HEK293T (cell line): ENCODE data around the gene TENM3.

Experiments used
- ARNT ChIP-seq: fragments of 450-650 bp; IDR thresholded peaks from 2 replicates; pipeline ENCODE4 v1.6.1; 2017; ENCODE audit warnings: mild to moderate bottlenecking
- BHLHE40 ChIP-seq: fragments of 450-650 bp; IDR thresholded peaks from 2 replicates; pipeline ENCODE4 v1.6.1; 2016; ENCODE audit warnings: mild to moderate bottlenecking, moderate library complexity, borderline replicate concordance
- FOXA1 ChIP-seq: fragments of 450-650 bp; IDR thresholded peaks from 2 replicates; pipeline ENCODE4 v1.6.1; 2016; ENCODE audit warnings: mild to moderate bottlenecking
- NFRKB ChIP-seq: fragments of 450-650 bp; IDR thresholded peaks from 2 replicates; pipeline ENCODE4 v1.6.1; 2016; ENCODE audit warnings: mild to moderate bottlenecking, moderate library complexity
- SP1 ChIP-seq: fragments of 450-650 bp; IDR thresholded peaks from 2 replicates; pipeline ENCODE4 v1.6.1; 2017
- TARDBP ChIP-seq: fragments of 450-650 bp; IDR thresholded peaks from 2 replicates; pipeline ENCODE4 v1.6.1; 2016
- ZNF384 ChIP-seq: fragments of 450-650 bp; IDR thresholded peaks from 2 replicates; pipeline ENCODE4 v1.6.1; 2016

GRCh38 chr4:182432819-182433218, 189.6 kb downstream of the TENM3 start:
- TF ChIP-seq FOXA1: no peak
- no peak for TF ChIP-seq NFRKB
- TF ChIP-seq TARDBP: no peak
- no peak for TF ChIP-seq SP1
- no peak for TF ChIP-seq BHLHE40
- no peak for TF ChIP-seq ARNT
- no peak for TF ChIP-seq ZNF384
